ENCODE measurements around the gene GGN. TPM values are rescaled to one million over a fixed set of nuclear protein-coding genes. Genes with fewer than 3 reads are reported as not detected.

GGN gene
- total and polyA plus RNA-seq, 2 donors from 2014 or later, result 0.92 to 1.6 TPM

DNA sequence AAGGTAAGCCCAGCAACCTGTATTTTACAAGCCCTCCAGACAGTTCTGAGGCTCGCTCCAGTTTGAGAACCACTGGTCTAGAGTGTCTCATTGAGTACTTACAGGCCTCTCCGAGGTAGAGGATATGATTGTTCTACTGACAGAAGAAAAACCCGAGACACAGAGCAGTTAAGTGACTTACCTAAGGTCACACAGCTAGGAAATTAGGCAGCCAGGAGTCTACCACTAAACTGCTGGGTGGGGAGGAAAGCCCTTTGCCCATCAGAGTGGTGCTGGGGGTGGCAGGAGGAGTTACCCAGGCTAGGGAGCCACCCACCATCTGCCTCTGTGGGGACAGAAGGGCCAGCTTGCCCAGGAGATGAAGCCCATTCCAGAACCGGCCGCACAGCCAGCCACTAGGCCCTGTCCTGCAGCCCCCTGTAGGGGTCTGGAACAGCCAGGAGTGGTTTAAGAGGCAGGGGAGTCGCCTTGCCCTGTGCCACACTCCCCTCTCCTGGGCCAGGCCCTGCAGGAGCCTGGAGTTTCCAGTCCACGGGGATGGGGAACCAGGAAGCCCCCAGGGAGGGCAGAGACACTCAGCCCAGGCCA lies 37.5 kb upstream of the GGN start:
- Histone ChIP-seq H3K27me3 (ENCODE audit: control insufficient read depth, insufficient read depth, low read length) (no peaks in the 10 kb centered on the region), H3K36me3 (ENCODE audit: control insufficient read depth in 2 of 3, insufficient read depth in 3 of 3, low read length in 3 of 3) (no peaks in the 10 kb centered on the region), H3K9me3 (ENCODE audit: control insufficient read depth in 2 of 3, insufficient read depth in 1 of 3, low read length in 3 of 3) (no peaks in the 10 kb centered on the region), H3K27ac (ENCODE audit: low read depth in 2 of 2, low read length in 2 of 2) (no peak overlapping the region), H3K4me3 (ENCODE audit: low read length in 3 of 3) (no peak overlapping the region), H3K9ac (ENCODE audit: low read length in 3 of 3) (no peak overlapping the region), H3K4me1 (ENCODE audit: control insufficient read depth in 2 of 3, insufficient read depth in 2 of 3, low read depth in 1 of 3, low read length in 3 of 3) (no peaks in the 10 kb centered on the region)
- DNase-seq (peak in 1 of 5 donors; percentile 65), FAIRE-seq (no peak)
- TF ChIP-seq, protein P1, sequence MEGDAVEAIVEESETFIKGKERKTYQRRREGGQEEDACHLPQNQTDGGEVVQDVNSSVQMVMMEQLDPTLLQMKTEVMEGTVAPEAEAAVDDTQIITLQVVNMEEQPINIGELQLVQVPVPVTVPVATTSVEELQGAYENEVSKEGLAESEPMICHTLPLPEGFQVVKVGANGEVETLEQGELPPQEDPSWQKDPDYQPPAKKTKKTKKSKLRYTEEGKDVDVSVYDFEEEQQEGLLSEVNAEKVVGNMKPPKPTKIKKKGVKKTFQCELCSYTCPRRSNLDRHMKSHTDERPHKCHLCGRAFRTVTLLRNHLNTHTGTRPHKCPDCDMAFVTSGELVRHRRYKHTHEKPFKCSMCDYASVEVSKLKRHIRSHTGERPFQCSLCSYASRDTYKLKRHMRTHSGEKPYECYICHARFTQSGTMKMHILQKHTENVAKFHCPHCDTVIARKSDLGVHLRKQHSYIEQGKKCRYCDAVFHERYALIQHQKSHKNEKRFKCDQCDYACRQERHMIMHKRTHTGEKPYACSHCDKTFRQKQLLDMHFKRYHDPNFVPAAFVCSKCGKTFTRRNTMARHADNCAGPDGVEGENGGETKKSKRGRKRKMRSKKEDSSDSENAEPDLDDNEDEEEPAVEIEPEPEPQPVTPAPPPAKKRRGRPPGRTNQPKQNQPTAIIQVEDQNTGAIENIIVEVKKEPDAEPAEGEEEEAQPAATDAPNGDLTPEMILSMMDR (IDR thresholded peaks at IDR 0.05; ENCODE audit: borderline replicate concordance, extremely low read depth, insufficient read depth), result no peak
- intact Hi-C loops (cut with DNase I), result no loop called here

DNA sequence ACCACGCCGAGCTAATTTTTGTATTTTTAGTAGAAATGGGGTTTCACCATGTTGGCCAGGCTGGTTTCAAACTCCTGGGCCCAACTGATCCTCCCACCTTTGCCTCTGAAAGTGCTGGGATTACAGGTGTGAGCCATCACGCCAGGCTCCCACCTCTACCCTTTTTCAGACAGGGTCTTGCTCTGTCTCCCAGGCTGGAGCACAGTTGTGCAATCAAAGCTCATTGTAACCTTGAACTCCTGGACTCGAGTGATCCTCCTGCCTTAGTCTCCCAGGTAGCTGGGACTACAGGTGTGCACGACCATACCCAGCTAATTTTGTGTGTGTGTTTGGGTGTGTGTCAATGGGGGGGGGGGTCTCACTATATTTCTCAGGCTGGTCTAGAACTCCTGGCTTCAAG lies 36.4 kb upstream of the GGN start:
- FAIRE-seq (no peak), DNase-seq (no peak)
- TF ChIP-seq, protein P1 (IDR thresholded peaks at IDR 0.05; ENCODE audit: borderline replicate concordance, extremely low read depth, insufficient read depth), result no peak
- no peak overlapping the region for H3K27ac ChIP-seq (ENCODE audit: low read depth in 2 of 2, low read length in 2 of 2)
- no peaks in the 10 kb centered on the region for H3K36me3 ChIP-seq (ENCODE audit: control insufficient read depth in 2 of 3, insufficient read depth in 3 of 3, low read length in 3 of 3)
- intact Hi-C loops (cut with DNase I), result no loop called here
- no peaks in the 10 kb centered on the region for H3K27me3 ChIP-seq (ENCODE audit: control insufficient read depth, insufficient read depth, low read length)
- no peaks in the 10 kb centered on the region for H3K4me1 ChIP-seq (ENCODE audit: control insufficient read depth in 2 of 3, insufficient read depth in 2 of 3, low read depth in 1 of 3, low read length in 3 of 3)
- no peaks in the 10 kb centered on the region for H3K9me3 ChIP-seq (ENCODE audit: control insufficient read depth in 2 of 3, insufficient read depth in 1 of 3, low read length in 3 of 3)
- H3K4me3 ChIP-seq (ENCODE audit: low read length in 3 of 3), result no peak overlapping the region
- H3K9ac ChIP-seq (ENCODE audit: low read length in 3 of 3), result no peak overlapping the region

DNA sequence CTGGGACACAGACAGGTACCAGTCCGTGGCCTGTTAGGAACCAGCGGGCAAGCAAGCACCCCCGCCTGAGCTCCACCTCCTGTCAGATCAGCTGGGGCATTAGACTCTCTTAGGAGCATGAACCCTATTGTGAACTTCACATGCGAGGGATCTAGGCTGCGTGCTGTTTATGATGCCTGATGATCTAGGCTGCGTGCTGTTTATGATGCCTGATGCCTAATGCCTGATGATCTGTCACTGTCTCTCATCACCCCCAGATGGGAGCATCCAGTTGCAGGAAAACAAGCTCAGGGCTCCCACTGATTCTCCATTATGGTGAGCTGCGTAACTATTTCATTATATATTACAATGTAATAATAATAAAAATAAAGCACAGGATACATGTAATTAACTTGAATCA lies 34.6 kb upstream of the GGN start:
- H3K9ac ChIP-seq (ENCODE audit: low read length in 3 of 3), result no peak overlapping the region
- H3K27me3 ChIP-seq (ENCODE audit: control insufficient read depth, insufficient read depth, low read length), result no peaks in the 10 kb centered on the region
- DNase-seq (no peak), FAIRE-seq (no peak)
- TF ChIP-seq, protein P1 (IDR thresholded peaks at IDR 0.05; ENCODE audit: borderline replicate concordance, extremely low read depth, insufficient read depth), result no peak
- no peak overlapping the region for H3K27ac ChIP-seq (ENCODE audit: low read depth in 2 of 2, low read length in 2 of 2)
- intact Hi-C loops (cut with DNase I), result no loop called here
- H3K4me1 ChIP-seq (ENCODE audit: control insufficient read depth in 2 of 3, insufficient read depth in 2 of 3, low read depth in 1 of 3, low read length in 3 of 3), result peaks cover 0 to 5% (median 0%) of the 10 kb centered on the region in 3 donors
- H3K4me3 ChIP-seq (ENCODE audit: low read length in 3 of 3), result no peak overlapping the region
- no peaks in the 10 kb centered on the region for H3K9me3 ChIP-seq (ENCODE audit: control insufficient read depth in 2 of 3, insufficient read depth in 1 of 3, low read length in 3 of 3)
- H3K36me3 ChIP-seq (ENCODE audit: control insufficient read depth in 2 of 3, insufficient read depth in 3 of 3, low read length in 3 of 3), result no peaks in the 10 kb centered on the region

DNA sequence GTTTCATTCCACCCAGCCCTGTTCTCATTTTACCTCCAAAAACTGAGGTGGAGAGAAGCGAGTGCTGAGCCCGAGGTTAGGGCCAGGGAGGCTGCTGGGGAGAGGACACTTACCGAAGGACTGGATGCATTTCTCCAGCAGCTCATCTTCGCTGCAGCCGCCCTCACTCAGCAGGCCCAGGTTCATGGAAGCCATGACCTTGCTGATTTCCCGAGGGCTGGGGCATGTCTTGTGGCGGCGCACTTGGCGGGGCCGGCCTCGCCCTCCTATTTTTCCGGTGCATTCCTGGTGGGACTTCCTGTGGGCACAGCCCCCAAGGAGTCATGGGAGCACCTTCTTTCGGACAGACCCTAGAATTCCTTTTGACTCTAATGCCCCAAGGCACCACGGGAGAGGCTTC lies 34.0 kb upstream of the GGN start:
- no peak overlapping the region for H3K27ac ChIP-seq (ENCODE audit: low read depth in 2 of 2, low read length in 2 of 2)
- no peaks in the 10 kb centered on the region for H3K9me3 ChIP-seq (ENCODE audit: control insufficient read depth in 2 of 3, insufficient read depth in 1 of 3, low read length in 3 of 3)
- no peak overlapping the region for H3K9ac ChIP-seq (ENCODE audit: low read length in 3 of 3)
- no peaks in the 10 kb centered on the region for H3K36me3 ChIP-seq (ENCODE audit: control insufficient read depth in 2 of 3, insufficient read depth in 3 of 3, low read length in 3 of 3)
- H3K27me3 ChIP-seq (ENCODE audit: control insufficient read depth, insufficient read depth, low read length), result no peaks in the 10 kb centered on the region
- peaks cover 0 to 5% (median 0%) of the 10 kb centered on the region in 3 donors for H3K4me1 ChIP-seq (ENCODE audit: control insufficient read depth in 2 of 3, insufficient read depth in 2 of 3, low read depth in 1 of 3, low read length in 3 of 3)
- intact Hi-C loops (cut with DNase I), result no loop called here
- DNase-seq (no peak), FAIRE-seq (no peak)
- no peak overlapping the region for H3K4me3 ChIP-seq (ENCODE audit: low read length in 3 of 3)
- TF ChIP-seq, protein P1 (IDR thresholded peaks at IDR 0.05; ENCODE audit: borderline replicate concordance, extremely low read depth, insufficient read depth), result no peak

All from kidney (tissue), 14 donors.